PC-3 (cell line): ENCODE measurements around the gene ACY1.

Experiments
- CTCF ChIP-seq: fragments of 300-600 bp; sonication (generic); conservative IDR thresholded peaks from 2 replicates; pipeline ENCODE4 v1.5.1; 2017; ENCODE audit warnings: antibody characterized with exemption, low read depth, mild to moderate bottlenecking, low read length
- EZH2 ChIP-seq: fragments of 300-600 bp; sonication (generic); IDR thresholded peaks from one replicate; pipeline ENCODE4 v1.6.1; 2017; ENCODE audit warnings: antibody characterized with exemption, mild to moderate bottlenecking, low read length; ENCODE audit not compliant: unreplicated experiment
- EZH2phosphoT487 ChIP-seq: fragments of 300-600 bp; sonication (generic); IDR thresholded peaks from 2 replicates; pipeline ENCODE4 v1.6.1; 2018; ENCODE audit warnings: mild to moderate bottlenecking, antibody characterized with exemption, low read length, borderline replicate concordance

- TF ChIP-seq CTCF (no peak), EZH2 (no peak), EZH2phosphoT487 (no peak)
Observed at GRCh38 chr3:51967384-51968169, 15.8 kb upstream of the ACY1 start, which contains the start of gene PCBP4.
